AG10803 (cell line): ENCODE measurements around the gene CST11.

Source experiments
- DNase-seq: peaks from one replicate; pipeline ENCODE4 v3.0.0; 2010; ENCODE audit warnings: low read depth
- H3K4me3 ChIP-seq: 2 replicates; pipeline ENCODE4 v1.5.1; 2011; ENCODE audit warnings: mild to moderate bottlenecking, low read length, control low read depth
- CTCF ChIP-seq: conservative IDR thresholded peaks from 2 replicates; pipeline ENCODE4 v1.5.1; 2011; ENCODE audit warnings: mild to moderate bottlenecking, low read length, control low read depth, inconsistent platforms

Gene CST11

GRCh38 chr20:23453549-23454543 lies 1.2 kb upstream of the CST11 start:
- DNase-seq, result no peak
- no peak overlapping the region for H3K4me3 ChIP-seq
- TF ChIP-seq CTCF, result no peak

GRCh38 chr20:23451956-23452487 lies 654 bp downstream of the CST11 start:
- no peak for TF ChIP-seq CTCF
- no peak overlapping the region for H3K4me3 ChIP-seq
- DNase-seq, result no peak

- no peak for TF ChIP-seq CTCF
- H3K4me3 ChIP-seq, result no peak overlapping the region
- no peak for DNase-seq
These were observed 1.8 kb downstream of the CST11 start for GRCh38 chr20:23450877-23451276.

- peak; percentile 13 for DNase-seq
- H3K4me3 ChIP-seq, result no peak overlapping the region
- TF ChIP-seq CTCF, result no peak
These were observed 3.3 kb downstream of the CST11 start for GRCh38 chr20:23449421-23449820.

GRCh38 chr20:23448167-23448566 lies 4.5 kb downstream of the CST11 start:
- H3K4me3 ChIP-seq, result no peak overlapping the region
- no peak for TF ChIP-seq CTCF
- DNase-seq, result no peak

GRCh38 chr20:23446505-23446904 lies 6.2 kb downstream of the CST11 start:
- peak; percentile 17 for DNase-seq
- no peak overlapping the region for H3K4me3 ChIP-seq
- TF ChIP-seq CTCF, result peak; percentile 45
